GM18873 (cell line): ENCODE measurements around the gene SLC2A5.

Experiments
- ATAC-seq: cut with Tn5 transposase; IDR thresholded peaks from one replicate; pipeline ENCODE4 v1.9.1; 2021; ENCODE audit warnings: mild to moderate bottlenecking, moderate library complexity, moderate number of reproducible peaks; ENCODE audit not compliant: unreplicated experiment, low FRiP score

SLC2A5 gene

DNA sequence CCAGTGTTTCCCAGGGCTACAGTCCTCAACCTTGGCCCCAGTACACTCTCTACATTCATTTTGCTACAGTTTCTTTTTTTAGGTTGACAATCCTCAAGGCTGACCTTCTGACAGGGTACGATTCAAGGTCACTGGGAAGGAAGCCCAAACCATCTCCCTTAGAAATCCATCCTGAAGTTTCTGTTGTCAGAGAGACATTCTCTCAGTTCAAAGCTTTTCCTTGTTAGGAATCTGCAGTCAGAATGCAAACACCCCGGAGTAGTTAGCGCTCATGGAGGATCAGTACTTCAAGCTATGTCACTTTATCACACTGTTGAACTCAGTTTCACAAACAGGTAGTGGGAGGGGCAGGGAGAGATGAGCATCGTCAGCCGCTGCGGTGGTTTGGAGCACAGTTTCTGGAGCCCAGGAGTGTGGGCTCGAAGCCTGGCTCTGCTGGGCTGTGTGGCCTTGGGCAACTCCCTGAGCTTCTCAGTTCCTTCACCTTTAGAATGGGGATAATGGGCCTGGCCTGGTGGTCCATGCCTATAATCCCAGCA, 4.2 kb downstream of the SLC2A5 start:
- no peak for ATAC-seq

DNA sequence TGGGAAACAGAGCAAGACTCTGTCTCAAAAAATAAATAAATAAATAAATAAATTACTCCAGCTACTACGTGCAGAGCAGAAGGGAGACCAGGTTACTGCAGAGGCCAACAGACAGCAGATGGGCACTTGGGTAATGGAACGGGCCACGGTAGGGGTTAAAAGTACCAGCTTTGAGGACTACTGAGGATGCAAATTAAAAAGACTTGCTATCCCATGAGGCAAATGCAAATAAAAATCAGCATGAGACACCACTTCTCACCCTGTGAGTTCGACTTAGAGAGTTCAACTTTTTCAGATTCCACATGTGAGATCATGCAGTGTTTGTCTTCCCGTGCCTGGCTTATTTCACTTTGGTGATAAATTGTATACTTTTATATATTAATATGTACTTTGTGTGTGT, 6.6 kb downstream of the SLC2A5 start:
- no peak for ATAC-seq

DNA sequence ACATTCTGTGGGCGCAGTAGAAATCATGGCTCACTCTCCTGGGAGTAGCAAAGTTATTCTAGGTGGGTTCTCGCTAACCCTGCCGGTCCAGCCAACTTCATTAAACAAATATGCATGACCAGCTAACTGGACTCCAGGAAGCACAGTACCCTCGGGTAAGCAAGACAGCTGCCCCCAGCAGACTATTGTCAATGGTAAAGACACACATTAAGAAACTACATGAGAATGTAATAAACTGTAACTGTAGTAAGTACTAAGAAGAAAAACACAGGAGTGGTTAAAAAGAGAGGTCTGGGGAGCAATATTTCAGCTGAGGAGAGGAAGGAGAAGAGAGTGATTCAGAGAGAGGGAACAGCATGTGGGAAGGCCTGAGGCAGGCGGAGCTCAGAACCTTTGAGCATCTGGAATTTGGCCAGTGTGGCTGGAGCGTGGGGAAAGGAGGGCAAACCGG, 7.4 kb downstream of the SLC2A5 start:
- no peak for ATAC-seq

DNA sequence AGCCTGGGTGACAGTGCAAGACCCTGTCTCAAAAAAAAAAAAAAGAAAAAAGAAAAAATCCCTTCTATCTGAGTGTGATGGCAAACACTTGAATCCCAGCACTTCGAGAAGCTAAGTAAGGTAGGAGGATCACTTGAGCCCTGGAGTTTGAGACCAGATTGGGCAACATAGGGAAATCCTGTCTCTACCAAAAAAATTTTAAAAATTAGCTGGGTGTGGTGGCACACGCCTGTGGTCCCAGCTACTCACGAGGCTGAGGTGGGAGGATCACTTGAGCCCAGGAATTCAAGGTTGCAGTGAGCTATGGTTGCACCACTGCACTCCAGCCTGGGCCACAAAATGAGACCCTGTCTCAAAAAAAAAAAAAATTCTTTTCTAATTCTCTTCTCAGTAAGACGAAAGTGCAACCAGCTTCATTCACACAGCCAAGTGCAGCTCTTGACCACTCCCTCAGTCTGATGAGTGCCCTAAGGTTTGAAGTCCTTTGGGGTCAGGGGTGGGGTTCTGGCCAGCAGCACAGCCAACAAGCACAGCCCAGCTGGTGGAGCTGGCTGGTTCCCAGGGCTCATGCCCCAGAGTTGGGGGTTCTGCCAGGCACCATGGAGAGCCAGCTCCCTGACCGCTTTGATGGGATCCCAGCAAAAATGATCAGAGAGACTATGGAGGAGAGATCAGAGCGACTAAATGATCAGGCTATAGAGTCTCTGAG, 8.0 kb downstream of the SLC2A5 start:
- ATAC-seq, result no peak

DNA sequence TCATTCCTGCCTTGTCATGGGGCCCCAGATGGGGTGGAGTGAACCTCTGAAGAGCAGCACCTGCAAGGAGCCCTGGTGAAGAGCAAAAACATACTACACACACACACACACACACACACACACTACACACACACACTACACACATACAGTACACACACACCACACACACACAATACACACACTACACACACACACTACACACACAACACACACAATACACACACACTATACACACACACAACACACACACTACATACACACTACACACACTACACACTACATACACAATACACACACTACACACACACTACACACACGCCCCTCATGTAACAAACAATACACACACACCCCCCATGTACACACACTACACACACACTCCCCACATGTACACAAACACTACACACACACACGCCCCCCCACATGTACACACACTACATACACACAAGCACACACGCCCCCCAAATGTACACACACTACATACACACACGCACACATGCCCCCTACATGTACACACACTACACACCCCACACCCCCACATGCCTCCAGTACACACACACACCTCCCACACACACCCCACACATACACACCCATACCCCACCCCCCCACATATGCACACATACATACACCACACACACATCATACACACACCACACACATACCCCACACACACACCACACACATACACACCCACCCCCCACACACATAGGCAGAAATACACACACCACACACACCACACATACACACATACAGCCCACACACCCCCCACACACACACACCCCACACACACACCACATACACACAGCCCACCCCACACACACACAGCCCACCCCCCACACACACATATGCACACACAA, 9.3 kb downstream of the SLC2A5 start:
- ATAC-seq, result no peak

DNA sequence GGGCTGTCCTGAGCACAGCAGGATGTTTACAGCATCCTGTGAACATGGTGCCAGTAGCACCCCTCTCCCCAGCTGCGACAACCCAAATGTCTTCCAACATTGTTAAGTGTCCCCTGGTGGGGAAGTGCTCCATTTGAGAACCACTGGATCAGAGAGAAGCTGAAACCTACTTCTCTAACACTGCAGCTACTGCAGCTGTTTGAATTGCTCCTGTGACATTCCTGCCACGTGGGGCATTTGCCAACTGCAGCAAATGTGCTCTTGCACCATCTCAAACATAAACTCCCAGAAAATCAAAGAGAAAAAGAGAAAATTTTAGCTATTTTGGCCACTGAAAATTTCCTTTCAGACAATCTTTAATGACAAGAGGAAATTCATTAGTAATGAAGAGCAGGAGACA, 11.0 kb downstream of the SLC2A5 start:
- ATAC-seq, result no peak

DNA sequence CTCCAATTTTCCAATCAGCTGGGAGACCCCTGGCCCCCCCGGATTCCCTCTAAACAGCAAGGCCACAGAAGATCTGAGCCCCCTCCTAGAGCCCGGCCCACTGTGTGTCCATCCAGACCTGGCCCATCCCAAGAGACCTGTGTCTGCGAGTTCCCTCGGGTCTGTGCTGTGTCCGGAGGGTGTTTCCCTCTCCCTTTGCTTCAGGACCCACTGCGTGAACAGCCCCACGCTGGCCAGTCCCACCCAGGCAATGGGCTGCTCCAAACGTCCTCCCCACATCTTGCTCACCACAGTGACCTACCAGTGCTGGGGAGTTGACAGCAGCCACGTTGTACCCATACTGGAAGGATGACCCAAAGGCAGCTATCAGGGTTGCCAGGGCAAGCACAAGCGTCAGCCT, 11.6 kb downstream of the SLC2A5 start:
- ATAC-seq, result no peak

DNA sequence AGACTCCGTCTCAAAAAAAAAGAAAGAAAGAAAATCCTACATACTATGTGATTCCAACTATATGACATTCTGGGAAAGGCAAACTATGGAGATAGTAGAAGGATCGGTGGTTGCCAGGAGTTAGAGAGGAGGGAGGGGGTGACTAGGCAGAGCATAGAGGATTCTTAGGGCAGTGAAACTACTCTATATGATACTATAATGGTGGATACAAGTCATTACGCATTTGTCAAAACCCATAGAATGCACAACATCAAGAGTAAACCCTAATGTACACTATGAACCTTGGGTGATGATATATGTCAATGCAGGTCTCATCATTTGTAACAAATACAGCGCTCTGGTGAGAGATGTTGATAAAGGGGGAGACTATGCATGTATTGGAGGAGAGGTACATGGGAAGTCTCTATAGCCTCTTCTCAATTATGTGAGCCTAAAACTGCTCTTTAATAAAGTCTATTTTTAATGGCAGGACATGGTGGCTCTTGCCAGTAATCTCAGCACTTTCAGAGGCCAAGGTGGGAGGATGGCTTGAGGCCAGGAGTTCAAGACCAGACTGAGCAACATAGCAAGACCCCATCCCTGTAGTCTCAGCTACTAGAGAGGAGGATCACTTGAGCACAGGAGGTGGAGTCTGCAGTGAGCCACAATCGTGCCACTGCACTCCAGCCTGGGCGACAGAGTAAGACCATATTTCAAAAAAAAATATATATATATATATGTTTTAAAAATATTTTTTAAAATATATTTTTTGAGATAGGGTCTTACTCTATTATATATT, 17.0 kb downstream of the SLC2A5 start:
- no peak for ATAC-seq

DNA sequence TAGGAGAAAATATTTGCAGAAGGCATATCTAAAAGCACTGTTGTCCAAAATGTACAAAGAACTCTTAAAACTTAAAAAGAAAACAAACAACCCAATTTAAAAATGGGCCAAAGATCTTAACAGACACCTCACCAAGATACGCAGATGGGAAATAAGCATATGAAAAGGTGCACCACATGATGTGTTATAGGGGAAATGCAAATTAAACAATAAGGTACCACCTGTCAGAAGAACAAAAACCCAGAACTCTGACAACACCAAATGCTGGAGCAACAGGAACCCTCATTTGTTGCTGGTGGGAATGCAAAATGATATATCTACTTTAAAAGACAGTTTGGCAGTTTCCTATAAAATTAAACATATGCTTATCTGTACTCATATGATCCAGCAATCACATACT, 18.1 kb downstream of the SLC2A5 start:
- no peak for ATAC-seq

DNA sequence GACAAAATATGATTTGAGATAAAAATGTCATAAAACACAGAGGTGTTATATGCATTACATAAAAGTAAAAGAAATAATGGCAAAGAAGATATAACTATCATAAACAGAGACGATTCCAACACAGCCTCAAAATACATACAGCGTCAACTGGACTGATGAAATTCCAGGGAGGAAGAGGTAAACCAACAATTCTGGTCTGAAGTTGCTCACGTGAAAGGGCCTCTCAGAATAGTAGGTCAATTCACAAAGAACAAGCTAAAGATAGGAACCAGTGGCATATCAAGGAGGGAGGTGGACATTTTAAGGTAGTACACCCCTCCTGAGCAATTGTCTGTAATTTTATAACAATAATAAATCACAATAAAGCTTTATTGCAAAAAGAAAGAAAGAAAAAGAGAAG, 18.6 kb downstream of the SLC2A5 start:
- no peak for ATAC-seq

DNA sequence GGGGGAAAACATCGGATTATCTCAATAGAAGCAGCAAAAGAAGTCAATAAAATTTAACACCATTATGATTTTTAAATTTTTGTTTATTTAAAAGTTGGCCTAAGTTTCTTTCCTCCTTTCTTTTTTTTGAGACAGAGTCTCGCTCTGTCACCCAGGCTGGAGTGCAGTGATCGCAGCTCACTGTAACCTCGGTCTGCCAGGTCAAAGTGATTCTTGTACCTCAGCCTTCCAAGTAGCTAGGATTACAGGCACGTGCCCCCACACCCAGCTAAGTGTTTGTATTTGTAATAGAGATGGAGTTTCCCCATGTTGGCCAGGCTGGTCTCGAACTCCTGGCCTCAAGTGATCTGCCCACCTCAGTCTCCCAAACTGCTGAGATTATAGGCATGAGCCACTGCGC, 20.9 kb downstream of the SLC2A5 start:
- ATAC-seq, result no peak

DNA sequence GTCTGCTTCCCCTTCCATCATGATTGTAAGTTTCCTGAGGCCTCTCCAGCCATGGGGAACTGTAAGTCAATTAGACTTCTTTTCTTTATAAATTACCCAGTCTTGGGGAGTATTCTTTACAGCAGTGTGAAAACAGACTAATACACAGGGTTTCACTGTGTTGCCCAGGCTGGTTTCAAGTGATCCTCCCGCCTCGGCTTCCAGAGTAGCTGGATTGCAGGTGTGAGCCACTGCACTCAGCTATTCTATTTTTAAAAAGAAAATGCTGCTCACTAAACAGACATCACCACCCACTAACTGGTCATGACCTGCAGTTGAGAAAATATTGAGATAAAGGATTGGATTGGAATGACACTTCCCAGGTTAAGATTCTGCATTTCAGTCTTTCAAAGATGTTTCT, 22.4 kb downstream of the SLC2A5 start:
- ATAC-seq, result no peak

DNA sequence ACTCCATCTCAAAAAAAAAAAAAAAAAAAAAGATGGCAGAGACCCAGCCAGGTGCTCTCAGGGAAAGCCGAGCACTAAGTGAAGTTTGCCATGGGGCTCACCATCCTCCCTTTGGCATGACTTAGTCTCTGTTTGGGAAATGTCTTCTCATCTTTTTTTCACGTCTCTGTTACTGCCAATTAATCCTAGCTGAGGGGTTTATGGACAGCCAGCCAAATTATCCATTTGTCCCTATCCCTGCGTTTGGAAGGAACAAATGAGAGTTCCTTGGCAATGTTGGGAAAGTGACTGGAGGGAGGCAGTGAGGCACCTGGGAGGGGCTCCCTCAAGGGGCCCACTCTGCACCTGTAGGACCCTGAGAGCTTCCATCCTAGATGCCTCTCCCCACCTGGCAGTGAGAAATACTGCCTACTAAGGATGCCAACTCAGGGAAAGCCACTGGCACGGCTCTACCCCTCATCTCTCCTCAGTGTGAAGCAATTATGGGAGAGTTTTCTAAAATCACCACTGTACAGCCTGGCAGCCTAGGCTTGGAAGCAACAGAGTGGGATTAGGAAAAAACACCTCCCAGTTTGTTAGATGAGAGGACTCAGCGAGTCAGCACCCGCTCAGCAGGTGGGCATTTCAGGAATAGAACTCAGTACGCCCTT, 23.4 kb downstream of the SLC2A5 start:
- no peak for ATAC-seq

DNA sequence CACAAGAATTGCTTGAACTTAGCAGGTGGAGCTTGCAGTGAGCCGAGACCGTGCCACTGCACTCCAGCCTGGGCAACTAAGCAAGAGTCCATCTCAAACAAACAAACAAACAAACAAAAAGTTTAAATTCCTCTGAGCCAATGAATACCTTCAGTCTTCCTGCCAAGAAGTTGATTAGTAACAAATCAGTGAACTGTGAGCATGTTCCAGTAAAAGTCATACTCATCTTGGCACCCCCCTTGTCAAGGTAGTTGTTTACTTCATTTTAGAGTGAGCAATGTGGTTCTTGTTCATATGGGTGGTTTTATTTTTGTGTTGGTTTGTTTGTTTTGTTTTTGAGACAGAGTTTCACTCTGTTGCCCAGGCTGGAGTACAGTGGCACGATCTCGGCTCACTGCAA, 25.2 kb downstream of the SLC2A5 start:
- no peak for ATAC-seq

DNA sequence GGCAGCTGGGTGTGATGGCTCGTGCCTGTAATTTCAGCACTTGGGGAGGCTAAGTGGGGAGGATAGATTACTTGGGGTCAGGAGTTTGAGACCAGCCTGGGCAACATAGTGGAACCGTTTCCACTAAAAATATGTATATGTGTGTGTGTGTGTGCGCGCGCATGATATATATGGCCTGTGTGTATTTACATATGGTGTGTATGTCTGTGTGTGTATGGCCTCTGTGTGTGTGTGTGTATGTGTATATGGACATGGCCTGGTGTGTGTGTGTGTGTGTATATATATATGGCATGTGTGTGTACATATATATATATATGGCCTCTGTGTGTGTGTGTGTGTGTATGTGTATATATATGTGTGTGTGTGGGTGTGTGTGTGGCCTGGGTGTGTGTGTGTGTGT, 27.2 kb downstream of the SLC2A5 start:
- ATAC-seq, result no peak

DNA sequence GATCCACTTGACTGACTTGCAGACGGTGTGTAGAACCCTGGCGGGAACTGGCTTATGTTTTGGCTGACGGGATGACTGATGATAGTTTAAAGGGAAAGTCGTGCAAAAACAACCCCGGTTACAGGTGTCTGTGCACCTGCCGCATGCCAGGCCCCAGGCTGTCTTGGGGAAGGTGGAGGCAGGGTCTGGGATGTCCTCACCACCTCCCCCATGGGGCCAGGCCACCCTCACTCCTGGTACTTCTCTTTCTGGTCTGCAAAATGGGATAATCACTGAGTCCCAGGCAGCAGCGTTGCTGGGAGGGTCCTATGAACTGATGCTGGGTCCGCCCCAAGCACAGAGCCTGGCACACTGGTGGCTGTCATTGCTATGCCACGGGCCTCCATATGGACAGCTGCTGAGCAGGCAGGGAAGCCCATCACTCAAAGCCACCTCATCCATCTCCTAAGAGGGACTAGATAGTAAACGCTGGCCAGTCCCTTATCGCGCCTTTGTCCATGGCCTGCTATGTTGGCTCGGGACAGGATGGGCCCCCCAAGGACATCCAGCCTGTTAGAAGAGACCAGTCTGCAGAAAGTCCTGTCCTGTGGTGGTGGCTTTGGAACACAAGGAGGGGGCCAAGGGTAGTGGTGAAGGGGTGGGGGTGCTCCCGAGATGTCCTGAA, 28.2 kb downstream of the SLC2A5 start:
- no peak for ATAC-seq

DNA sequence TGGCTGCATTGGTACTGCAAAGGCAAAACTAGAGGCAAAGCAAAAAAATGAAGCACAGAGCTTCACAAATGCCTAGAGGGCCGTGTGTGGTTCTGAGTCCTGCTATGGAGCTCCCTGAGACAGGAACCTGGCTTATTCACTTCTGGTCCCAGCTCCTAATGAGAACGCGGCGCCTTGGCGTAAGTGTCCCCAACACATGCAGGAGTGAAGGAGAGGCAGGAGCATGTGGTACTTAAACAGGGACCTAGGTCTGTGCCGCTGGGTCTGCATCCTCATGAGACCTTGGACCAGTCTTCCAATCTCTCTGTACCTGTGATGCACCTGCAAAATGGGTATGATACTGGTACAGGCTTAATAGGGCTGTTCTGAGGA, 28.8 kb downstream of the SLC2A5 start:
- ATAC-seq, result no peak

DNA sequence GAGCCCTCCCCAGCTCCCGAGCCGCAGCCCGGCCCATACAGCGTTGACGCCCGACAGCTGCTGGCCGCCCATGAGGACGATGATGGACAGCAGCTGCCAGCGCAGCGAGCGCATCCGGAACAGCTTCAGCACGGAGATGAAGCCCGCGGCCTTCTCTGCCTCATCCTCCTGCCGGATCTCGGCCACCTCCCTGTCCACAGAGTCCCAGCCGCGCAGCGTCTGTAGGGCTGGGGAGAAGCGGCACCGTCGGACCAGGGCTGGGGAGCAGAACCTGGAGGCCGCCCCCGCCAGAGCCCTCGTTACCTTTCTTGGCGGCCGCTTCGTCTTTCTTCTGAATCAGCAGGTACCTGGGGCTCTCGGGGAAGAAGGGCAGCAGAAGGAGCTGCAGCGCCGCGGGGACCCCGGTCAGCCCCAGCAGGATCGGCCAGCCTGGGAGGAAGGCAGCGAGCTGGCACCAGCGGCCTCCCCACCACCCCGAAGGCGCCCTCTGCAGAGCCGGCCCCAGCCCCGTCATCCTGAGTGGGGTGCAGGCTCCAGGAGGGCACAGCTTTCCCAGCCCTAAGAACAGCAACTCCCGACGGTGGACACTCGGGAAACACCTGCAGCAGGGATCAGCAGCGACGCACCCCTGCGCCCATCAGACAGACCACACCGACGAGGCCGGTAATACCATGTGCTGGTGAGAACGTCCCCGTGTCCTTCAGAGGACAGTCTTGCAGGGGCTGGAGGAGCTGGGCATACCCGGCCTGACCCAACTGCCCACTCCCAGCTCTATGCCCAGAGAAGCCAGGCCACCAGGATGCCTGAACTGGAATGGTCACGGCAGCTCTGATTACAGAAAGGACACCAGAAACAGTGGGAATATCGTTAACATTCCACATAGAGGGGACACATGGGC, 29.4 kb downstream of the SLC2A5 start:
- no peak for ATAC-seq
